Measurements from ENCODE around the gene GIPC3.

Gene GIPC3

GRCh38 chr19:3604987-3605343, 19.7 kb downstream of the GIPC3 start:
- no peak for DNase-seq (ENCODE audit: low spot score)

- DNase-seq (ENCODE audit: low spot score), result no peak
Measured at GRCh38 chr19:3605361-3605760, 20.1 kb downstream of the GIPC3 start.

- DNase-seq (ENCODE audit: low spot score), result no peak
Measured at GRCh38 chr19:3605770-3606169, 20.5 kb downstream of the GIPC3 start.

DNA sequence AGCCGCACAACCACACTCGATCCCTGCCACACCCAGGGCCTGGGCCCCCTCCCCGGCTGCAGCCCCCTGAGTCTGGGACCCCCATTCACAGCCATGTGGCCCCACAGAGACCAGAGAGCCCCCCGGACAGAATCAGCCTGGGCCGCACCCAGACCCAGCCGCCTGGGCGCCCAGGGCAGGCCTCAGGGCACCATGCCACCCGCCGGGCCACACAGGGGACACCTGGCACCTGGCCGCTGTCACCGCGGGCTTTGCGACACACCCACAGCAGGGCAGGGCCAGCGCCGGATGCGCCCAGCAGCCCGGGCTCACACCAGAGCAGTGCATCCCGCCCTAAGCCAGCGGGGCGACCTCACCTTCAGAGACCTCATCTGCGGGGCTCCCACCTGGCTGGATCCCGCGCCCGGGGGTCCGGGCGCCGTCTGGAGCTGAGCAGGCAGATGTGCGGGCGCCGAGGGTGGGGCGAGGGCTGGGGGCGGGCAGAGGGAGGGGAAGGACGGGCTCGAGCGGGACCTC, 21.0 kb downstream of the GIPC3 start:
- DNase-seq (ENCODE audit: low spot score), result no peak

- no peak for DNase-seq (ENCODE audit: low spot score)
Measured at GRCh38 chr19:3606690-3607289, 21.5 kb downstream of the GIPC3 start, which contains the start of gene TBXA2R. Gene TBXA2R (minus strand): TSS chr19:3606875. CDS start chr19:3600634, 6,241 bp downstream.

GRCh38 chr19:3607303-3608078, 22.2 kb downstream of the GIPC3 start:
- no peak for DNase-seq (ENCODE audit: low spot score)

DNA sequence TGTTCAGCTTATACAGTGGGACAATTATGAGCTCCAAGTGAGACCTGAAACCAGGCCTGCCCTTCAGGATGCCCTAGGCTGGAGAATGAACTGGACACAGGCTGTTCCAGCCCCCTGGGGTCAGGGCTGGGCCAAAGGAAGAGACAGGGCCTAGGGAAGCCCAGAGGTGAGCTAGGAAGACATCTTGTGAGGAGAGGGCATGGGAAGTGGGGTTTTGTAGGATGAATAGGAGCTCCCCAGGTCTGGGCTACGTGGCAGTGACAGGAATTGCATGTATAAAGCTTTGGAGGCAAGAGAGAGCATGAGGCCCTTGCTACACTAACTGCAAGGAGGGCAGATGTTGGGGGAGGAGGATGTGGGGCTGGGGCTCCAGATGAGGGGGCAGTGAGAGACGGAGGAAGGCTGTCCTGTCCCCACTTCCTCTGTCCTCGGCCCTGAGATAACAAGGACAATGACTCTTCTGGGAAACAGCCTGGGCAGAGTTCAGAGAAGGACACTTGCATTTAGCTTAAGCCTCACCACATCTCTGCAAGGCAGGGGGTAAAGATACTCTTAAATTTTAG, 22.9 kb downstream of the GIPC3 start:
- DNase-seq (ENCODE audit: low spot score), result no peak

DNA sequence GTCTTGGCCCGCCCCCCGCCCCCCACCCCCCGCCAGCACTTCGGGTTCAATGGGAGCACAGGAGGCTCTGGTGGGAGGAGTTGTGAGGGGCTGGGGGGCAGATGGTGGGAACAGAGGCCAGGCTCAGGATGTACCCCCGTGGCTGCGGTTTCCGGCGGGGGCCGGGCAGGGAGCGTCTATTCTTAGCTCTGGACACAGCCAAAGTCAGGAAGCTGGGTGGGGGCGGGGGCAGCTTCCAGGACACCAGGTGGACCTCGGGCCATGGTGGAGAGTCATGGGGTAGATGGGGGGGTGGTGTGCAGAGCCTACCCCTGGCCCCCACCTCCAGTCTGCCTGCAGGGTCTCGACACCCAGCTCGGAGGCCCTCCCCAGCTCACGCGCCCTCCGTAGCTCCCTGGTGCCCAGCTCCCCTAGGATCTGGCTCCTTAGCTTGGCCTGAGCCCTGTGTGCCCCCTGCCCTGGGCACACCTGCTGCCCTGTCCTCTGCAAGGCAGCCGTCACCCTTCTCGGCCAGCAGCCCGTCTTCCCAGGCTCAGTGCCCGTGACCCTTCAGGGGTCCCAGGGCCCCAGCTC, 23.6 kb downstream of the GIPC3 start:
- no peak for DNase-seq (ENCODE audit: low spot score)

GRCh38 chr19:3609779-3610719, 24.8 kb downstream of the GIPC3 start:
- DNase-seq (ENCODE audit: low spot score), result no peak

DNA sequence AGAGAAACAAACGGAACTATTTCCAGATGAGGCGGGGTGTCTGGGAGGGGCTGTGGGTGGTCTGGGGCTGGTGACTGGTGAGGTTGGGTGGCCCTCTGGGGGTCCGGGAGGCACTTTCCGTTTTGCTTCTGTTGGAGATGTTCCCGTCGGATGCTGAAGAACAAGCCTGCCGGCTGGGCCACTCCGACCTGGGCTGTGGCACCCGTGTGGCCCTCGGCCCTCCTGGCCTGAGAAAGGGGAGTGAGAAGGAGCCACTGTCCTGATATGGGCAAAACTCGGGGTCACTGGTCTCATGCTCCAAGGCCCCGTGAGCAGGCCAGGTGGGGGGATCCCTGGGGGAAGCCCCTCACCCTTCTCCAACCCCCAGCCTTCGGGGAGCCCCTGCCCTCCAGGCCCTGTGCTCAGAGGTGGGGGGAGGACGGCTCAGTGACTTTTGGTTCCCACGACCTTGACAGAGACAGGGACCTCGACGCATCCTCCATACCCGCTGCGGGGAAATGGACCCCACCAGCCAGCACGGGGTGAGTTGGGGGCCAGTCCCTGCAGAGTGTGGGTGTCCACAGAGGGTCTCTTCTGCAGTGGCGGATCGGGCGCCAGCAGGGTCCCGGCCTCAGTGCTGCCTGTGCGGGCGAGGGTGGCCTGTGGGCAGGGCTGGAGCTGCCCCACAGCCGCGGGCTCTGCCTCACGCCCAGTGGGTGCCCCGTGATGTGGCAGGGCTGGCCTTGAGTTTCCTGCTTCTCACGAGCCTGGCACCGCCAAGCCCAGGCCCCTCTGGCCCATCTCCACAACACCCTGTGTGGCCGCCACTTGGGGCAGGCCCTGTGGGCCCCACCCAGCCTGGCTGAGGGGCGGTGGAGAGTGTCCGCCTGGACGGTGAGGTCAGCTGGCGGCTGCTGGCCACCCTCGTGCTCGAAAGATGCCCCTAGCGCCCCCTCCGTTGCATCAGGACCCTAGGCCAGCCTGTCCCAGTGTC, 25.8 kb downstream of the GIPC3 start:
- no peak for DNase-seq (ENCODE audit: low spot score)

DNA sequence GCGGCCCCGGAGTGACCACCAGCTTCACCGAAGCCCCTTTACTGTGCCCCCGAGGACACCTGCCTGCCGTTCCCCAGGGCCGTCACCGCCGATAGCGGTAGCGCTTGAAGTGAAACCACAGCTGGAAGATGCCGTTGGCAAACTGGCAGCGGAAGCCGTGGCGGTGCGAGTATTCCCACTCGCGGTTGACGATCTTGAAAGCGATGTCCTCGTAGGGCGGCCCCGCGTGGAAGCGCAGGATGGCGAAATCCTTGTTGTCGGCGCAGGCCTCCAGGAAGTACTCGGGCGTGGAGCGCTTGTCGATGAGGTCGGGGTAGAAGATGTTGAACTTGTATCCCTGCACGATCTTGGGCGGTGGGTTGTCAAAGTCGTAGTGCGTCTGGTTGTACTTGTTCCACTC, 26.6 kb downstream of the GIPC3 start:
- DNase-seq (ENCODE audit: low spot score), result no peak

GRCh38 chr19:3612330-3612729, 27.1 kb downstream of the GIPC3 start:
- no peak for DNase-seq (ENCODE audit: low spot score)

DNA sequence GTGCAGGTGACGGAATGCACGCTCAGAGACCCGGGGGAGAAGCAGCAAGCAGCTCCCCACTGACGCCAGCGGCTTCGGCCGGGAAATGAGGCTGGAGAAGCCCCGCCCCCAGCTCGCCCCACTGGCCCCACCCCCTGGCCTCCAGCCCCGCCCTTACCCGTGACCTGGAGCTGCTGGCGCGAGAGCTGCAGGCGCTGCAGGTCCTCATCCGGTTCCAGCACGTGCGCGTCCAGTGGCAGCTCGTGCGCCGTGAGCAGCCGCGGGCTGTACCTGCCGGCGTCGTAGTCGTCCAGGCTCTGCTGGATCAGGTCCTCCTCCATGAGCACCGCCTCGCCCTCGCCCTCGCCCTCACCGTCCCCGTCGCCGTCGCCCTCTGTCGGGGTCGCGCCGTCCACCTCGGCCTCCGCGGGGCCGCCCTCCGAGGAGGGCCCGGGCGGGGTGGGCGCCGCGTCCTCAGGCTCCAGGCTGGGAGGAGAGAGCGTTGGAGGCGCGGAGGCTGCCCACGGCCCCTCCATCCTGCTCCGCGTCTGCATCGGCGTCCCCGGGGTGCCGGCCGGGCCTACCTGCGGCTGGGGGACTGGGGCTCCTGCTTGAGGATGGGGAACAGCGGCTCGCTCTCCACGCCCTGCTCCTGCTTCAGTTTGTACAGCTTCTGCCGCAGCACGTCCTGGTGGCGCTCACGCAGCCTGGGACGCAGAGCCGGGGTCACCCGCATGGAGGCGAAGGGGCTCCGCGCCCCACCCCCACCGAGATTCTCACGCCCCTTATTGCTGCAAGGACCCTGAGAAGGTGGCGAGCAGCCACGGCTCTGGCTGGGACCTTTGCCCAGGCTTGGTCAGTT, 27.8 kb downstream of the GIPC3 start:
- no peak for DNase-seq (ENCODE audit: low spot score)

- DNase-seq (ENCODE audit: low spot score), result no peak
Measured at GRCh38 chr19:3613818-3614661, 28.8 kb downstream of the GIPC3 start.

- DNase-seq (ENCODE audit: low spot score), result no peak
Measured at GRCh38 chr19:3614858-3615505, 29.7 kb downstream of the GIPC3 start.

DNA sequence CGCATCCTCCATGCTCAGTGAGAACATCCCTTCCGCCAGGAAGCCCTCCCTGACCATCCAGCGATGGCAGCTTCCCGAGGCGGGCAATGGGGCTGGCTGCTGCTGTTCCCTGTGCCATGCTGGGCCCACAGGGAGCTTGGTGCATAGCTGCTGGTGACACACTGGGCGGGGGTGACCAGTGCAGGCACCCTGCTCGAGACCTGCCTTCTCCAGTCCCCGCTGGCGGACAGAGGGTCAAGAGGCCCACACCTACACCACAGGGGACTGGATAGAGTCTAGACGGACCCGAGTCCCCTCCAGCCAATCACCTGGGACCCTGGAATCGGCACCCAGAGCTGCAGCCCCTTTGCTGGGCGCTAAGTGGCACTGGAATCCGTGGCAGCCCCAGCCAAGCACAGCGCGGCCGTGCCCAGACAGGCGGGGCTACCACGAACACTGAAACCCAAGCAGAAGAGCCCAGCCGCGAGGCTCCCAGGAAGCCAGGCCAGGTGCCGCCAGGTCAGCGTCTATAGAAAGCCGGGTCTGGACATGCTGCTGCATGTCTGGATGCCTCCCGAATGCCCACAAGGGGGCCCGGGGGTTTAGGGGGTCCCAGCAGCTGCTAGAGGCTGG, 30.4 kb downstream of the GIPC3 start:
- no peak for DNase-seq (ENCODE audit: low spot score)

DNA sequence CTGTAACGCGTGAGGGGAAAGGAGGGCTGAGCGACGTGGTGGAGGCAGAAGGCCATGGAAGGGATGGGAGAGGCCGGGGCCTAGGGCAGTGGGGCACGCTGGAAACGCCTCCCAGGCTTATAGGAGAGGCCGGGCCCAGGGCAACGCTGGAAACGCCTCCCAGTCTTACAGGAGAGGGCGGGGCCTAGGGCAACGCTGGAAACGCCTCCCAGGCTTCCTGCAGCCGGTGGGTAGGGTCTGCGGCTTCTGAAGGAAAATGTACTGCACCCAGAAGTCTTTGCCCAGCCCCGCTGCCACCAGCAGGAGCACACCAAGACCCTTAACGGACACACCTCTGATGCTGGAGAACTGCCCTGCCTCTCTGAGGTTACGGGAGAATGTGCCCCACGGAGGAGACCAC, 32.2 kb downstream of the GIPC3 start:
- DNase-seq (ENCODE audit: low spot score), result no peak

Data from SK-N-DZ (cell line).